Neural crest cell (in vitro differentiated cells): Measurements from ENCODE around the gene SNAPC4. TPM values are rescaled to one million over a fixed set of nuclear protein-coding genes. Genes with fewer than 3 reads are reported as not detected.

Experiments used
- DNase-seq: peaks from one replicate; pipeline ENCODE4 v3.0.0; 2021; ENCODE audit warnings: low read depth, mixed read lengths, low spot score
- H3K27ac Mint-ChIP-seq: one replicate; pipeline ENCODE4 v1.8.0; 2021; ENCODE audit warnings: mild to moderate bottlenecking, mixed read lengths; ENCODE audit not compliant: unreplicated experiment
- H3K27me3 Mint-ChIP-seq: 2 replicates; pipeline ENCODE4 v1.8.0; 2021; ENCODE audit warnings: low read depth, mild to moderate bottlenecking, mixed read lengths
- H3K36me3 Mint-ChIP-seq: 2 replicates; pipeline ENCODE4 v1.8.0; 2021; ENCODE audit warnings: low read depth, mild to moderate bottlenecking, mixed read lengths
- H3K4me1 Mint-ChIP-seq: 2 replicates; pipeline ENCODE4 v1.8.0; 2021; ENCODE audit warnings: mixed read lengths
- H3K4me3 Mint-ChIP-seq: one replicate; pipeline ENCODE4 v1.8.0; 2021; ENCODE audit warnings: mild to moderate bottlenecking, mixed read lengths
- H3K9me3 Mint-ChIP-seq: 2 replicates; pipeline ENCODE4 v1.8.0; 2021; ENCODE audit warnings: mixed read lengths
- total RNA-seq: library from RNA; stranded (reverse); gene quantifications from 2 replicates; pipeline ENCODE4 v1.2.1, GENCODE V29; 2021
- TF ChIP-seq, protein P1 (sequence below): fragments of 200-600 bp; sonication (generic); conservative IDR thresholded peaks from 2 replicates; pipeline ENCODE4 v1.5.0; 2021; ENCODE audit warnings: antibody characterized with exemption, mild to moderate bottlenecking

Gene SNAPC4
- total RNA-seq, 1 donor from 2014 or later = 19.0 TPM

- no peaks in the 10 kb centered on the region for H3K9me3 Mint-ChIP-seq
- peak within 1 kb of the TSS; percentile 68 for H3K4me3 Mint-ChIP-seq
- no peaks in the 10 kb centered on the region for H3K36me3 Mint-ChIP-seq
- no peaks in the 10 kb centered on the region for H3K27me3 Mint-ChIP-seq
- peaks cover 10% of the 10 kb centered on the region for H3K4me1 Mint-ChIP-seq
- H3K27ac Mint-ChIP-seq = peak within 1 kb of the TSS; percentile 6
- TF ChIP-seq, protein P1, sequence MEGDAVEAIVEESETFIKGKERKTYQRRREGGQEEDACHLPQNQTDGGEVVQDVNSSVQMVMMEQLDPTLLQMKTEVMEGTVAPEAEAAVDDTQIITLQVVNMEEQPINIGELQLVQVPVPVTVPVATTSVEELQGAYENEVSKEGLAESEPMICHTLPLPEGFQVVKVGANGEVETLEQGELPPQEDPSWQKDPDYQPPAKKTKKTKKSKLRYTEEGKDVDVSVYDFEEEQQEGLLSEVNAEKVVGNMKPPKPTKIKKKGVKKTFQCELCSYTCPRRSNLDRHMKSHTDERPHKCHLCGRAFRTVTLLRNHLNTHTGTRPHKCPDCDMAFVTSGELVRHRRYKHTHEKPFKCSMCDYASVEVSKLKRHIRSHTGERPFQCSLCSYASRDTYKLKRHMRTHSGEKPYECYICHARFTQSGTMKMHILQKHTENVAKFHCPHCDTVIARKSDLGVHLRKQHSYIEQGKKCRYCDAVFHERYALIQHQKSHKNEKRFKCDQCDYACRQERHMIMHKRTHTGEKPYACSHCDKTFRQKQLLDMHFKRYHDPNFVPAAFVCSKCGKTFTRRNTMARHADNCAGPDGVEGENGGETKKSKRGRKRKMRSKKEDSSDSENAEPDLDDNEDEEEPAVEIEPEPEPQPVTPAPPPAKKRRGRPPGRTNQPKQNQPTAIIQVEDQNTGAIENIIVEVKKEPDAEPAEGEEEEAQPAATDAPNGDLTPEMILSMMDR = no peak
- DNase-seq = no peak
These were observed 26.4 kb downstream of the SNAPC4 start, which contains the start of gene CARD9 for GRCh38 chr9:136373300-136374182. CARD9 (minus strand) TSS chr9:136373669; CDS start chr9:136372078, 1,591 bp downstream.

DNA sequence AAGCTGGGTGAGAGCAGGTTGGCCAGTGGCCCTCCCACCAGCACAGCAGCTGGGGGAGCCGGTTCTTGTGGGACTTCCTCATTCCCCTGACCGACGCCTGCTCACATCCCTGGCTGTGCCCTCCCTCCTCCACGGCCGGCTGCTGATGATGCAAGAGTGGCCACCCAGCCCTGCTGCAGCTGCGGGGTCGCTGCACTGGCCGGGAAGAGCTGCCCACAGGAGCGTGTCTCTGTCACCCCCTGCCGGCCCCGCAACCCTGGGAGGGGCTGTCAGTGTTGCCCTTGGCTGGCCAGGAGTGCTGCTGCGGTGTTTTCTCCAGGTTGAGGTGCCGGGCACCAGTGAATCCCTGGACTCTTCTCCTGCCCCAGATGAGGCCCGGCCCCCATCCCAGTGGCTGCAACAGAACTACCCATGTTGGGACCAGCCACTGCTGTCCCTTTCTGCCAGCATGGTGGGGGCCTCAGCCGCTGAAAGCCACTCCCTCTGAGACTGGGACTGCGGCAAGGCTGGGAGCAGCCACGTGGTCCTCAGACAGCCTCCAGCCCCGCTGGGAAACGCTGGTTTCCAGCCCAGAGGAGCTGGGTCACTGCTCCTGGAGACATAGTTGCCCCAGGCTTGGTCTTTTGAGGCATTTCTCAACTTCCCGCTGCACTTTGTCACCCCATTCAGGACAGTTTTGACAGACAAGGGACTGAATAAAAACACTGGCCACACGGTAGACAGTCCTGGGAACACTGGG is 27.2 kb downstream of the SNAPC4 start:
- Mint-ChIP-seq H3K27ac (peak overlapping the region; percentile 6), H3K4me1 (peaks cover 10% of the 10 kb centered on the region), H3K36me3 (no peaks in the 10 kb centered on the region), H3K4me3 (peak overlapping the region; percentile 68), H3K27me3 (no peaks in the 10 kb centered on the region), H3K9me3 (no peaks in the 10 kb centered on the region)
- peak; percentile 54 for DNase-seq
- TF ChIP-seq, protein P1 = peak; percentile 35

- TF ChIP-seq, protein P1 = no peak
- Mint-ChIP-seq H3K4me1 (peaks cover 10% of the 10 kb centered on the region), H3K27ac (no peak overlapping the region)
These were observed 28.0 kb downstream of the SNAPC4 start for GRCh38 chr9:136372006-136372405.

GRCh38 chr9:136371533-136371880 is 28.5 kb downstream of the SNAPC4 start:
- Mint-ChIP-seq H3K27me3 (no peaks in the 10 kb centered on the region), H3K4me1 (peaks cover 10% of the 10 kb centered on the region), H3K4me3 (no peak overlapping the region), H3K27ac (no peak overlapping the region), H3K9me3 (no peaks in the 10 kb centered on the region), H3K36me3 (no peaks in the 10 kb centered on the region)
- DNase-seq = no peak
- TF ChIP-seq, protein P1 = no peak

More at GRCh38 chr9:136372006-136372405, 28.0 kb downstream of the SNAPC4 start:
- H3K36me3 Mint-ChIP-seq = no peaks in the 10 kb centered on the region
- no peak overlapping the region for H3K4me3 Mint-ChIP-seq
- no peaks in the 10 kb centered on the region for H3K27me3 Mint-ChIP-seq
- DNase-seq = no peak
- no peaks in the 10 kb centered on the region for H3K9me3 Mint-ChIP-seq

GRCh38 chr9:136370687-136371532 is 29.1 kb downstream of the SNAPC4 start:
- Mint-ChIP-seq H3K4me1 (peaks cover 10% of the 10 kb centered on the region), H3K4me3 (no peak overlapping the region), H3K9me3 (no peaks in the 10 kb centered on the region), H3K36me3 (no peaks in the 10 kb centered on the region), H3K27me3 (no peaks in the 10 kb centered on the region), H3K27ac (no peak overlapping the region)
- DNase-seq = no peak
- TF ChIP-seq, protein P1 = no peak
